ENCODE data around the gene FYB1. TPM values are rescaled to one million over a fixed set of nuclear protein-coding genes. Genes with fewer than 3 reads are reported as not detected.
"Not testable (repeated sequence)": the region's sequence is repeated elsewhere in the genome, so short reads cannot be mapped to it uniquely, and the experiment has no call there.

Gene FYB1
- total RNA-seq, 4 donors from 2014 or later, result 2.8 to 14.1 (median 11.9) TPM

DNA sequence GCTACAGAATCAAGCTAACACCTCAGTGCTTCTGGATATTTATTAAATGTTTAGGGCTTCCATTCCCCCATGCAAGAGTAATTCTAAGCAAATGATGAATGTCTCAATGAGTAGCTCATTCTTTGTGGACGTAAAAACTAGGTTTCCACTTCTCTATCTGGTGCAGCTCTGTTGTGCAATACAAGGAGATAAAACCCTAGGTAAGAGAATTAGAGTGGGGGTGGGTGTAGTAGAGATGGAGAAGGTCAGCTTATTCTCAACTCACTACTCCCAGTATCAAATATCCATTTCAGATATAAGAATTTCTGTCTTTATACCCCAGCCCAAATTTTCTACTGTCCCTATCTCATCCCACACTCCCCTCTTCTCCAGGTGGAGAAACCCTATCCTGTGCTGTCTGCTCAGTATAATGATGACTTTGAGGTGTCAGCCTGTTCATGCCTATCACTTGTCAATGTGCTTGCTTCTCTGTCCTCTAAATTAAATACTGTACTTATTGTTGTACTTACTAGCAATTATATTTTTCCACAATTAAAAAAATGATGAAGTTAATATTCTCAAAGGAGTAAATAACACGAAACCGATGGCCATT is 4.3 kb upstream of the FYB1 start:
- Histone ChIP-seq H3K27ac (peak overlapping the region; percentile 52 to 81 (median 66)), H3K27me3 (no peaks in the 10 kb centered on the region), H3K36me3 (no peaks in the 10 kb centered on the region), H3K4me1 (peaks cover 15 to 60% (median 20%) of the 10 kb centered on the region in 3 donors), H3K9me3 (no peaks in the 10 kb centered on the region), H3K4me3 (no peak overlapping the region)
- 37 to 43% methylated on average over 3 of the region's 3 CpGs for WGBS, 2 donors
- DNase-seq, result no peak
- TF ChIP-seq, protein P1, sequence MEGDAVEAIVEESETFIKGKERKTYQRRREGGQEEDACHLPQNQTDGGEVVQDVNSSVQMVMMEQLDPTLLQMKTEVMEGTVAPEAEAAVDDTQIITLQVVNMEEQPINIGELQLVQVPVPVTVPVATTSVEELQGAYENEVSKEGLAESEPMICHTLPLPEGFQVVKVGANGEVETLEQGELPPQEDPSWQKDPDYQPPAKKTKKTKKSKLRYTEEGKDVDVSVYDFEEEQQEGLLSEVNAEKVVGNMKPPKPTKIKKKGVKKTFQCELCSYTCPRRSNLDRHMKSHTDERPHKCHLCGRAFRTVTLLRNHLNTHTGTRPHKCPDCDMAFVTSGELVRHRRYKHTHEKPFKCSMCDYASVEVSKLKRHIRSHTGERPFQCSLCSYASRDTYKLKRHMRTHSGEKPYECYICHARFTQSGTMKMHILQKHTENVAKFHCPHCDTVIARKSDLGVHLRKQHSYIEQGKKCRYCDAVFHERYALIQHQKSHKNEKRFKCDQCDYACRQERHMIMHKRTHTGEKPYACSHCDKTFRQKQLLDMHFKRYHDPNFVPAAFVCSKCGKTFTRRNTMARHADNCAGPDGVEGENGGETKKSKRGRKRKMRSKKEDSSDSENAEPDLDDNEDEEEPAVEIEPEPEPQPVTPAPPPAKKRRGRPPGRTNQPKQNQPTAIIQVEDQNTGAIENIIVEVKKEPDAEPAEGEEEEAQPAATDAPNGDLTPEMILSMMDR (IDR thresholded peaks at IDR 0.05), result no peak
- TF ChIP-seq POLR2A (IDR thresholded peaks at IDR 0.05), result no peak
- intact Hi-C loops (cut with DNase I), result no loop called here

DNA sequence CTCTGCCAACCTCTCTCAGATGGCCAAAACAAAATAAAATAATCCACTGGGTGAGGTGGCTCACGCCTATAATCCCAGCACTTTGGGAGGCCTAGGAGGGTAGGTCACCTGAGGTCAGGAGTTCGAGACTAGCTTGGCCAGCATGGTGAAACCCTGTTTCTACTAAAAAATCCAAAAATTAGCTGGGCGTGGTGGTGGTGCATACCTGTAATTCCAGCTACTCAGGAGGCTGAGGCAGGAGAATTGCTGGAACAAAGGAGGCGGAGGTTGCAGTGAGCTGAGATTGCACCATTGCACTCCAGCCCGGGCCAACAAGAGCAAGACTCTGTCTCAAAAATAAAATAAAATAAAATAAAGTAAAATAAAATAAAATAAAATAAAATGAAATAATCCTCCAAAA is 2.3 kb upstream of the FYB1 start:
- H3K9me3 ChIP-seq; DNase-seq; H3K27ac ChIP-seq; H3K4me3 ChIP-seq; H3K36me3 ChIP-seq; H3K27me3 ChIP-seq; intact Hi-C loops (cut with DNase I): not testable (repeated sequence)
- 77 to 85% methylated on average over 5 of the region's 5 CpGs for WGBS, 2 donors
- H3K4me1 ChIP-seq, result peaks cover 20 to 78% (median 21%) of the 10 kb centered on the region in 3 donors

DNA sequence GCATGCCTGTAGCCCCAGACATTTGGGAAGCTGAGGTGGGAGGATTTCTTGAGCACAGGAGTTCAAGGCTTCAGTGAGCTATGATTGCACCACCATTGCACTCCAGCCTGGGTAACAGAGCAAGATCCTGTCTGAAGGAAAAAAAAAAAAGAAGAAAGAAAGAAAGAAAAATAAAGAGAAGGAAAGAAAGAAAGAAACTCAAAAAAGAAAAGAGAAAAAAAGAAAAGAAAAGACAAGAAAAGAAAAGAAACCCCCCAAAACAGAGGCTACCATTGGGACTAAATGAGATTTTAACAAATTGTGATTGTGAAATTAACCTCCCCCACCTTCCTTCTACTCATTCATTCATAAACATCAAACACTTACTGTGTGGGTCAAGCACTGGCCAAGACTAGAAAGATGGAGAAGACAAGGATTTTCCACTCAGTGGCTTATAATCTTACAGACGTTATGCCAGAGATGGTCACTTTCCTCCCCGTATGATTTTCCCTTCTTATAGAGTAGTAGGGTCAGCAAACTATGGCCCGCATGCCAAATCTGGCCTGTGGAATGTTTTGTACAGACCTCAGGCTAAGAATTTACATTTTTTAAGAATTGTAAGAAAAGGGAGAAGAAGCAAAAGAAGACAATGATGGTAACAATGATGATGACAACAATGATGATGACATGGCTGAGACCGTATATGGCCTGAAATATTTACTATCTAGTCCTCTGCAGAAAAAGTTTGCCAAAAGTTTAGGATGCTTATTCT is 1.1 kb upstream of the FYB1 start:
- no peak for DNase-seq
- no peak overlapping the region for H3K4me3 ChIP-seq
- H3K9me3 ChIP-seq, result no peaks in the 10 kb centered on the region
- H3K36me3 ChIP-seq, result no peaks in the 10 kb centered on the region
- TF ChIP-seq, protein P1 (IDR thresholded peaks at IDR 0.05), result no peak
- no peak for TF ChIP-seq POLR2A (IDR thresholded peaks at IDR 0.05)
- 88 to 93% methylated on average over 4 of the region's 4 CpGs for WGBS, 2 donors
- peaks cover 20 to 74% (median 22%) of the 10 kb centered on the region in 3 donors for H3K4me1 ChIP-seq
- no peaks in the 10 kb centered on the region for H3K27me3 ChIP-seq
- no peak overlapping the region for H3K27ac ChIP-seq
- intact Hi-C loops (cut with DNase I), result no loop called here

DNA sequence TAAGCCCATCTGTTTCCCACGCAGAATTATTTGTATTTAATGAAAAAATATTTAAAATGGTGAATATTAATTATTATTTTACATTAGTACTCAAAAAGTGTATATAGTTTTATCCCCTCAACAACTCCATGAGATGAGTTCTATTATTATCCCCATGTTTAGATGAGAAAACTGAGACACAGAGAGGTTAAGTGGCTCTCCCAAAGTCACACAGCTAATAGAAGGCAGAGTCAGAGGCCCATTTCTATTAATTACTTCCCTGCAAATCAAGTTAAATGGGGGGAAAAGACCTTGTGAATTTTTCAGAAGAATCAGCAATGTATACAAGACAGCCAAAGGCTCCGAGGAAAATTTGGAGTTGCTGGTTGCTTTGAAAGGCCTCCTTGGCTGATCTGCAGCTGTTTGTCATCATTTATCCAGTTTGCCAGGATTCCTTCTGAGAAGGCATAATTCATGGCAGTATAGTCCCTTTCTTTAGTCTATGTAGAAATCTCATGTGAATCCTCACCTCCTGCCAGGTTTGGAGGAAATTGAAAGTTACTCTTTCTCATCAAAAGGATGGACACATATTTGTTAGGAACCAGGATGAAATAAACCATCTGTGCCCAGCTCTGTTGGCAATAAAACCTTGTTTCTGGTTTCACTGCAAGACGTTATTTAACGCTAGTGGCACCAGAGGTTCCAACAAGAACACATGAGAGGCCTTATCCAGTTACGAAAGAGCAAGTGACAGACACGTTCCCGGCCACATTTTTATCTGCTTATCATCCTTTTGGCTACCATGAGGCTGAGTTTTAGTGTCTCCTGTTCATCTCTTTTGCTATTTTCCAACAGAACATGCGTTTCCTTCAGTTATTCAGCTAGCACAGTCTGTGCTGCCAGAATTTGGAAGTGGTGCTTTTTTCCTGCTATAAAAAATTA is 621 bp downstream of the FYB1 start:
- no peak for DNase-seq
- 40 to 49% methylated on average over 8 of the region's 8 CpGs for WGBS, 2 donors
- intact Hi-C loops (cut with DNase I), result loop anchor here (5.0 kb wide), 1 partner anchor 64 kb away; no protein-coding TSS in a partner anchor
- peak overlapping the region in 2 of 4 donors; percentile 6 to 53 for H3K4me3 ChIP-seq
- no peaks in the 10 kb centered on the region for H3K27me3 ChIP-seq
- H3K4me1 ChIP-seq, result peaks cover 13 to 60% (median 19%) of the 10 kb centered on the region in 3 donors
- H3K27ac ChIP-seq, result peak overlapping the region; percentile 40 to 79 (median 53)
- no peaks in the 10 kb centered on the region for H3K36me3 ChIP-seq
- TF ChIP-seq POLR2A (IDR thresholded peaks at IDR 0.05), result no peak
- TF ChIP-seq, protein P1 (IDR thresholded peaks at IDR 0.05), result no peak
- H3K9me3 ChIP-seq, result no peaks in the 10 kb centered on the region

DNA sequence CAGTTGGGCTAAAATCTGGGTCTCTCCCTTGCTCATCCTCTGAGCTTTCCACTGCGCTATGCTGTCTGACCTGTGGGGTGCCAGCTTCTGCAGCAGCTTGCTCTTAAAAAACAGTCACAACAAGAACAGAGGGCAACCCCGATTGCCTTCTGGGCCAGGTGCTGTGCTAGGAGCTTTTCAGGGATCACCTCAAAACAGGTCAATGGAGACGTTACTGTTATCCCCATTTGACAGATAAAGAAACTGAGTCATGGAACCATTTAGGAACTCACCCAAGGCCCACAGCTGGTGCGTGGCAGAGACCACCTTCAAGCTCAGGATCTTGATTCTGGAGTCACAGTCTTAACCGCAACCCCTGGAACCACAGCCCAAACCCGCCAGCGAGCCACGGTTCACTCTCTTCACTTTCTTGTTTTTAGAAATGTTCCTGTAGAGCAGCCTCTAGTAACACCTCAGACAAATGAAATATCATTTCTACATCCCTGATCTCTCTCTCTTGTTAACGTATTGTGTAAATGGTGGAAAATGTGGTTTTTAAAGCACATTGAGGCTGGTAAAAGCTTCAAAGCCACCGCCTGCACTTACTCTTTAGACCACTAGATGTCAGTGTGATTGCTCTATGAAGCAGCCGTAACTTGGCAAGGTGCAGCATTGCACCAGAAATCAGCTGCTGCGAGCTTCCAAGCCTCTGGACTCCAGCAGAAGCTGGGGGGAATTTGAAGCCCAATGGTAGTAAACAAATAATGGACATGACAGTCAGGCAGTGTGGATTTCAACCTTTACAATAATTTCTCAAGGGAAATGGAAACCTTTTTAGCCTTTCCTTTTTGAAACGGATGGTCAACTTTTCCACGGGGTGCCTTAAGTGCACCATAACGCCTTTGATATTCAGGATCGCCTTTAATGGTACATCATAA is 1.7 kb downstream of the FYB1 start:
- Histone ChIP-seq H3K36me3 (no peaks in the 10 kb centered on the region), H3K27me3 (no peaks in the 10 kb centered on the region), H3K27ac (peak overlapping the region in 3 of 4 donors; percentile 4 to 40 (median 13)), H3K9me3 (no peaks in the 10 kb centered on the region), H3K4me1 (peaks cover 9 to 52% (median 19%) of the 10 kb centered on the region in 3 donors), H3K4me3 (peak overlapping the region in 1 of 4 donors; percentile 53)
- intact Hi-C loops (cut with DNase I), result loop anchor here (5.0 kb wide), 1 partner anchor 65 kb away; no protein-coding TSS in a partner anchor
- 54% methylated on average over 15 of the region's 16 CpGs for WGBS, 2 donors
- TF ChIP-seq POLR2A (IDR thresholded peaks at IDR 0.05), result no peak
- TF ChIP-seq, protein P1 (IDR thresholded peaks at IDR 0.05), result peak; percentile 77 to 98 (median 94)
- DNase-seq, result no peak

All from esophagus squamous epithelium (tissue), 5 donors.